ENCODE results near the gene KCNH8.
A peak's percentile ranks its signal among the peaks of the same experiment; 100 is the strongest.
"Not testable (repeated sequence)": the region's sequence is repeated elsewhere in the genome, so short reads cannot be mapped to it uniquely, and the experiment has no call there.

The KCNH8 gene

GRCh38 chr3:19147905-19148767 lies at the start of gene KCNH8:
KCNH8 (plus strand) TSS chr3:19148510; CDS start chr3:19148720, 210 bp downstream.
- DNase-seq = peak; percentile 78

GRCh38 chr3:19102654-19103290 lies 45.5 kb upstream of the KCNH8 start:
- not testable (repeated sequence) for DNase-seq

- DNase-seq = no peak
Observed at GRCh38 chr3:19103510-19103909, 44.8 kb upstream of the KCNH8 start.

- no peak for DNase-seq
Observed at GRCh38 chr3:19104459-19104858, 43.9 kb upstream of the KCNH8 start.

GRCh38 chr3:19105826-19106225 lies 42.5 kb upstream of the KCNH8 start:
- no peak for DNase-seq

- DNase-seq = no peak
Observed at GRCh38 chr3:19106307-19106706, 42.0 kb upstream of the KCNH8 start.

GRCh38 chr3:19107719-19108118 lies 40.6 kb upstream of the KCNH8 start:
- no peak for DNase-seq

- DNase-seq = no peak
Observed at GRCh38 chr3:19110335-19110895, 37.9 kb upstream of the KCNH8 start.

GRCh38 chr3:19114461-19114860 lies 33.8 kb upstream of the KCNH8 start:
- DNase-seq = no peak

- no peak for DNase-seq
Observed at GRCh38 chr3:19116239-19116638, 32.1 kb upstream of the KCNH8 start.

- DNase-seq = no peak
Observed at GRCh38 chr3:19124752-19125151, 23.6 kb upstream of the KCNH8 start.

- DNase-seq = no peak
Observed at GRCh38 chr3:19139863-19140262, 8.4 kb upstream of the KCNH8 start.

- peak; percentile 94 for DNase-seq
Observed at GRCh38 chr3:19146685-19147650, 1.3 kb upstream of the KCNH8 start.

- DNase-seq = no peak
Observed at GRCh38 chr3:19148768-19149091, 420 bp downstream of the KCNH8 start.

- DNase-seq = peak; percentile 78
Observed at GRCh38 chr3:19149368-19149767, 1.1 kb downstream of the KCNH8 start.

GRCh38 chr3:19151171-19151570 lies 2.9 kb downstream of the KCNH8 start:
- DNase-seq = no peak

- DNase-seq = no peak
Observed at GRCh38 chr3:19154693-19155250, 6.5 kb downstream of the KCNH8 start.

- DNase-seq = no peak
Observed at GRCh38 chr3:19155375-19155774, 7.1 kb downstream of the KCNH8 start.

- no peak for DNase-seq
Observed at GRCh38 chr3:19159966-19160635, 11.8 kb downstream of the KCNH8 start.

GRCh38 chr3:19165654-19166053 lies 17.3 kb downstream of the KCNH8 start:
- no peak for DNase-seq

- DNase-seq = no peak
Observed at GRCh38 chr3:19171794-19172193, 23.5 kb downstream of the KCNH8 start.

GRCh38 chr3:19173945-19174344 lies 25.6 kb downstream of the KCNH8 start:
- DNase-seq = peak; percentile 55
